Astrocyte (in vitro differentiated cells and primary cell): ENCODE data around the gene RAD51B. TPM values are rescaled to one million over a fixed set of nuclear protein-coding genes. Genes with fewer than 3 reads are reported as not detected.

Source experiments
- DNase-seq: peaks from one replicate; pipeline ENCODE4 v3.0.0-alpha.2; 2010; ENCODE audit warnings: low read depth
- FAIRE-seq: peaks from 2 replicates; lab custom pipeline; 2011; peaks lifted over from hg19 to GRCh38; lab: Jason Lieb, UNC
- H2AFZ ChIP-seq: 2 replicates; pipeline ENCODE4 v1.6.0; 2012; ENCODE audit warnings: low read depth, low read length, inconsistent platforms
- H3K27ac ChIP-seq: 2 replicates; pipeline ENCODE4 v1.5.1; 2011; ENCODE audit warnings: low read depth, low read length, inconsistent platforms
- H3K27me3 ChIP-seq: 2 replicates; pipeline ENCODE4 v1.6.0; 2011; ENCODE audit warnings: low read length, inconsistent platforms; ENCODE audit not compliant: insufficient read depth
- H3K36me3 ChIP-seq: 2 replicates; pipeline ENCODE4 v1.5.1; 2011; ENCODE audit warnings: low read length, inconsistent platforms; ENCODE audit not compliant: insufficient read depth
- H3K4me1 ChIP-seq: 2 replicates; pipeline ENCODE4 v1.5.1; 2011; ENCODE audit warnings: low read length, inconsistent platforms; ENCODE audit not compliant: insufficient read depth
- H3K4me2 ChIP-seq: 2 replicates; pipeline ENCODE4 v1.6.0; 2012; ENCODE audit warnings: low read length, inconsistent platforms
- H3K4me3 ChIP-seq: 2 replicates; pipeline ENCODE4 v1.5.1; 2011; ENCODE audit warnings: low read depth, mild to moderate bottlenecking, low read length, inconsistent platforms; ENCODE audit not compliant: insufficient read depth
- H3K79me2 ChIP-seq: 2 replicates; pipeline ENCODE4 v1.6.0; 2012; ENCODE audit warnings: mild to moderate bottlenecking, low read length, inconsistent platforms; ENCODE audit not compliant: insufficient read depth
- H3K9ac ChIP-seq: 2 replicates; pipeline ENCODE4 v1.6.0; 2012; ENCODE audit warnings: mild to moderate bottlenecking, low read length, inconsistent platforms
- H3K9me3 ChIP-seq: 2 replicates; pipeline ENCODE4 v1.5.1; 2012; ENCODE audit warnings: low read depth, mild to moderate bottlenecking, low read length, inconsistent platforms; ENCODE audit not compliant: insufficient read depth
- H4K20me1 ChIP-seq: 2 replicates; pipeline ENCODE4 v1.6.0; 2012; ENCODE audit warnings: low read length, inconsistent platforms; ENCODE audit not compliant: insufficient read depth
- H3K27ac Mint-ChIP-seq: one replicate; pipeline ENCODE4 v1.8.0; 2021; ENCODE audit warnings: mild to moderate bottlenecking, mixed read lengths; ENCODE audit not compliant: unreplicated experiment
- H3K27me3 Mint-ChIP-seq: one replicate; pipeline ENCODE4 v1.8.0; 2021; ENCODE audit warnings: low read depth, mixed read lengths; ENCODE audit not compliant: unreplicated experiment
- H3K36me3 Mint-ChIP-seq: one replicate; pipeline ENCODE4 v1.8.0; 2021; ENCODE audit warnings: low read depth, mixed read lengths; ENCODE audit not compliant: unreplicated experiment
- H3K4me1 Mint-ChIP-seq: one replicate; pipeline ENCODE4 v1.8.0; 2021; ENCODE audit warnings: low read depth, mixed read lengths; ENCODE audit not compliant: unreplicated experiment
- H3K4me3 Mint-ChIP-seq: one replicate; pipeline ENCODE4 v1.8.0; 2021; ENCODE audit warnings: mild to moderate bottlenecking, moderate library complexity, mixed read lengths; ENCODE audit not compliant: unreplicated experiment
- H3K9me3 Mint-ChIP-seq: one replicate; pipeline ENCODE4 v1.8.0; 2021; ENCODE audit warnings: mild to moderate bottlenecking, mixed read lengths; ENCODE audit not compliant: unreplicated experiment
- CTCF ChIP-seq: IDR thresholded peaks from 2 replicates; pipeline ENCODE4 v1.5.1; 2011; ENCODE audit warnings: low read depth, mild to moderate bottlenecking, inconsistent platforms, low read length, moderate library complexity; ENCODE audit not compliant: insufficient read depth
- EZH2 ChIP-seq: IDR thresholded peaks from 2 replicates; pipeline ENCODE4 v1.6.1; 2012; ENCODE audit warnings: mild to moderate bottlenecking, low read length, inconsistent platforms; ENCODE audit not compliant: insufficient read depth
- total RNA-seq: library from RNA; stranded (reverse); gene quantifications from 2 replicates; pipeline ENCODE4 v1.2.1, GENCODE V29; 2021

Gene RAD51B
- total RNA-seq, 1 donor from 2014 or later = 10.8 TPM

- no peak overlapping the region for H2AFZ ChIP-seq
- DNase-seq (no peak), FAIRE-seq (no peak)
- TF ChIP-seq EZH2 (no peak), CTCF (no peak)
- H3K4me3 ChIP-seq = no peak overlapping the region
- no peaks in the 10 kb centered on the region for H3K9me3 ChIP-seq
- peaks cover 23% of the 10 kb centered on the region for H3K4me1 Mint-ChIP-seq
- no peak overlapping the region for H3K4me2 ChIP-seq
- no peaks in the 10 kb centered on the region for H3K36me3 ChIP-seq
- H3K27ac ChIP-seq = no peak overlapping the region
- H3K79me2 ChIP-seq = no peaks in the 10 kb centered on the region
- no peaks in the 10 kb centered on the region for H3K27me3 ChIP-seq
- H3K9me3 Mint-ChIP-seq = no peaks in the 10 kb centered on the region
- H3K36me3 Mint-ChIP-seq = no peaks in the 10 kb centered on the region
- H3K9ac ChIP-seq = no peak overlapping the region
- peaks cover 24% of the 10 kb centered on the region for H3K4me1 ChIP-seq
- no peaks in the 10 kb centered on the region for H4K20me1 ChIP-seq
- no peak overlapping the region for H3K4me3 Mint-ChIP-seq
- no peak overlapping the region for H3K27ac Mint-ChIP-seq
- H3K27me3 Mint-ChIP-seq = peaks cover 2% of the 10 kb centered on the region
Observed at GRCh38 chr14:68587931-68588330, 768.4 kb downstream of the RAD51B start.

- Histone ChIP-seq H3K4me2 (no peak overlapping the region), H3K27ac (no peak overlapping the region)
- no peak for DNase-seq
Observed at GRCh38 chr14:68589447-68590200, 770.0 kb downstream of the RAD51B start.

More at GRCh38 chr14:68589447-68590200, 770.0 kb downstream of the RAD51B start:
- no peaks in the 10 kb centered on the region for H4K20me1 ChIP-seq
- no peak overlapping the region for H3K4me3 ChIP-seq
- TF ChIP-seq EZH2 = no peak
- TF ChIP-seq CTCF = no peak
- Mint-ChIP-seq H3K4me3 (no peak overlapping the region), H3K27ac (no peak overlapping the region), H3K27me3 (peaks cover 2% of the 10 kb centered on the region), H3K4me1 (peaks cover 30% of the 10 kb centered on the region), H3K36me3 (no peaks in the 10 kb centered on the region), H3K9me3 (no peaks in the 10 kb centered on the region)
- H3K79me2 ChIP-seq = no peaks in the 10 kb centered on the region
- no peak for FAIRE-seq
- no peaks in the 10 kb centered on the region for H3K27me3 ChIP-seq
- no peak overlapping the region for H2AFZ ChIP-seq
- no peaks in the 10 kb centered on the region for H3K36me3 ChIP-seq
- no peaks in the 10 kb centered on the region for H3K9me3 ChIP-seq
- H3K4me1 ChIP-seq = peaks cover 27% of the 10 kb centered on the region
- no peak overlapping the region for H3K9ac ChIP-seq
